HG02588 (cell line): Measurements from ENCODE around the gene INTS11.
A peak's percentile ranks its signal among the peaks of the same experiment; 100 is the strongest.

ENCODE experiments used
- ATAC-seq: cut with Tn5 transposase; IDR thresholded peaks from one replicate; pipeline ENCODE4 v1.9.1; 2021; ENCODE audit warnings: mild to moderate bottlenecking, moderate library complexity; ENCODE audit not compliant: unreplicated experiment

Gene INTS11

GRCh38 chr1:1287288-1288110, 37.0 kb downstream of the INTS11 start:
- ATAC-seq, result no peak

GRCh38 chr1:1286313-1287261, 37.9 kb downstream of the INTS11 start:
- no peak for ATAC-seq

- no peak for ATAC-seq
Observed at GRCh38 chr1:1285611-1286311, 38.7 kb downstream of the INTS11 start.

GRCh38 chr1:1285102-1285571, 39.3 kb downstream of the INTS11 start:
- no peak for ATAC-seq

GRCh38 chr1:1284221-1285101, 40.0 kb downstream of the INTS11 start:
- no peak for ATAC-seq

GRCh38 chr1:1283821-1284220, 40.6 kb downstream of the INTS11 start:
- no peak for ATAC-seq

GRCh38 chr1:1282998-1283397, 41.5 kb downstream of the INTS11 start:
- ATAC-seq, result no peak

- ATAC-seq, result no peak
Observed at GRCh38 chr1:1281533-1282321, 42.7 kb downstream of the INTS11 start.

GRCh38 chr1:1280782-1281481, 43.5 kb downstream of the INTS11 start:
- no peak for ATAC-seq

GRCh38 chr1:1279028-1279427, 45.4 kb downstream of the INTS11 start:
- ATAC-seq, result no peak

GRCh38 chr1:1278620-1279019, 45.8 kb downstream of the INTS11 start:
- ATAC-seq, result no peak

GRCh38 chr1:1275836-1276235, 48.6 kb downstream of the INTS11 start:
- no peak for ATAC-seq

GRCh38 chr1:1274931-1275431, 49.5 kb downstream of the INTS11 start:
- ATAC-seq, result no peak

- no peak for ATAC-seq
Observed at GRCh38 chr1:1274299-1274930, 50.0 kb downstream of the INTS11 start.

GRCh38 chr1:1273512-1274298, 50.8 kb downstream of the INTS11 start, which contains the start of gene UBE2J2:
TSS of gene UBE2J2 (minus strand) at chr1:1273854. CDS start at chr1:1267992, 5,862 bp downstream.
- ATAC-seq, result peak; percentile 70

- peak; percentile 9 for ATAC-seq
Observed at GRCh38 chr1:1273209-1273511, 51.3 kb downstream of the INTS11 start.
